Measurements from ENCODE around the gene TMEM132D.

TMEM132D gene

DNA sequence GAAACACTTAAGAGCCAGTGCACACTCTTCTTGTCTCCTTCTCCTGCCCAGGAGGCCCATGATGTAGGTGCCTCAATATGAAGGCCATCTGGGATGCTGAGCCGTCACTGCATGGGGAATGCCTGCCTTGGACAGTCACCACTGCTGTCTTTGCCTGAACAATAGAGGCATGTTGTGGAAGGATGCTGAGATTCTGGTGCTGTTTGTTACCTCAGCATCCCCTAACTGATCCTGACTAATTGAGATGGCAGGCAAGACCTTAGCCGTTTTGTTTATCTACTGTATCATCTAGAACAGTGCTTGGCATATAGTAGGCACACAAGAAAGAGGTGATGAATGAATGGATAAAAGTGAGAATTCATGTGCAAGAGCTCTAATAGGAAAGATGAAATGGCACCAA lies 797.1 kb downstream of the TMEM132D start:
- H3K4me1 ChIP-seq (ENCODE audit: control insufficient read depth in 1 of 2, insufficient read depth in 2 of 2, low read length in 2 of 2): no peaks in the 10 kb centered on the region
- no peak overlapping the region for H3K4me3 ChIP-seq (ENCODE audit: low read depth in 1 of 2, low read length in 2 of 2)
- no peaks in the 10 kb centered on the region for H3K36me3 ChIP-seq (ENCODE audit: control insufficient read depth in 1 of 2, insufficient read depth in 2 of 2, low read length in 2 of 2)

DNA sequence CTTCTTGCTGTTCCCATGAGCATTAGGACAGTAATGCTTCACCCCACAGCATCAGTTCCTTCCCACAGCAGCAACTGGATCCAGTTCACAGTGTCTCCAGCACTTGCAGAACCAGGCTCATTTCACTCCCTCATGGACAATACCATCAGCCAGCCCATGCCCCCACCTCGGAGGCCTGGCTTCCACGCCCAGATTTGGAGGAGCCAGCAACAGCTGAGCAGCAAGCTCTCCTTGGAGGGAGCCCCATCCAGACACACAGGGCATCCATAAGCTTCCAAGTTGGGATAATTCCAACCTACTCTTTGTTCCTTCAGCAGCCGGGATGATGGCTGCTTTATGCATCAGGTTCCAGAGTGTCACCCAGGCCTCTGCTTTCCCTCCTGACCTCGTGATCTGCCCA lies 800.6 kb downstream of the TMEM132D start:
- Histone ChIP-seq H3K4me1 (ENCODE audit: control insufficient read depth in 1 of 2, insufficient read depth in 2 of 2, low read length in 2 of 2) (no peaks in the 10 kb centered on the region), H3K9ac (ENCODE audit: low read depth in 1 of 2, low read length in 2 of 2) (no peak overlapping the region), H3K36me3 (ENCODE audit: control insufficient read depth in 1 of 2, insufficient read depth in 2 of 2, low read length in 2 of 2) (no peaks in the 10 kb centered on the region), H3K27ac (ENCODE audit: low read depth, low read length) (no peak overlapping the region), H3K9me3 (ENCODE audit: control insufficient read depth in 1 of 2, low read length in 2 of 2) (peaks cover 4 to 9% of the 10 kb centered on the region in 2 donors), H3K27me3 (ENCODE audit: control insufficient read depth in 1 of 2, insufficient read depth in 2 of 2, low read length in 2 of 2) (no peaks in the 10 kb centered on the region), H3K4me3 (ENCODE audit: low read depth in 1 of 2, low read length in 2 of 2) (no peak overlapping the region)

More for the DNA sequence above, 797.1 kb downstream of the TMEM132D start:
- H3K9me3 ChIP-seq (ENCODE audit: control insufficient read depth in 1 of 2, low read length in 2 of 2): peaks cover 0 to 9% of the 10 kb centered on the region in 2 donors
- no peaks in the 10 kb centered on the region for H3K27me3 ChIP-seq (ENCODE audit: control insufficient read depth in 1 of 2, insufficient read depth in 2 of 2, low read length in 2 of 2)
- no peak overlapping the region for H3K27ac ChIP-seq (ENCODE audit: low read depth, low read length)
- no peak overlapping the region for H3K9ac ChIP-seq (ENCODE audit: low read depth in 1 of 2, low read length in 2 of 2)

DNA sequence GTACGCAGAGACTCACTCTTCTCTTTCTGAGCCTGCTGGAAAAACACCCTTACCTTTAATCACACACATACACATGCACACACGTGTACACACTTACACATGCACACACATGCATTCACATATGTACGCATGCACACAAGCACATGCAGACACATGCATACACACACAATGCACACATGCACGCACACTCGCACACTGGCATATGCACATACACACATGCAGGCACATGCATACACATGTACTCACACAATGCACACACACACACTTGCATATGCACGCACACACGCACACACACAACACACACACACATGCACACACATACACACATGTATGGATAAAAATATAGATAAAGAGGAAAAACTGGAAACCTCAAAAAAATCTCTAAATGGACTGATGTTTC lies 801.6 kb downstream of the TMEM132D start:
- H3K27ac ChIP-seq (ENCODE audit: low read depth, low read length): no peak overlapping the region
- H3K4me1 ChIP-seq (ENCODE audit: control insufficient read depth in 1 of 2, insufficient read depth in 2 of 2, low read length in 2 of 2): no peaks in the 10 kb centered on the region
- H3K27me3 ChIP-seq (ENCODE audit: control insufficient read depth in 1 of 2, insufficient read depth in 2 of 2, low read length in 2 of 2): no peaks in the 10 kb centered on the region
- peaks cover 4 to 9% of the 10 kb centered on the region in 2 donors for H3K9me3 ChIP-seq (ENCODE audit: control insufficient read depth in 1 of 2, low read length in 2 of 2)
- H3K4me3 ChIP-seq (ENCODE audit: low read depth in 1 of 2, low read length in 2 of 2): no peak overlapping the region
- H3K36me3 ChIP-seq (ENCODE audit: control insufficient read depth in 1 of 2, insufficient read depth in 2 of 2, low read length in 2 of 2): no peaks in the 10 kb centered on the region
- H3K9ac ChIP-seq (ENCODE audit: low read depth in 1 of 2, low read length in 2 of 2): no peak overlapping the region

DNA sequence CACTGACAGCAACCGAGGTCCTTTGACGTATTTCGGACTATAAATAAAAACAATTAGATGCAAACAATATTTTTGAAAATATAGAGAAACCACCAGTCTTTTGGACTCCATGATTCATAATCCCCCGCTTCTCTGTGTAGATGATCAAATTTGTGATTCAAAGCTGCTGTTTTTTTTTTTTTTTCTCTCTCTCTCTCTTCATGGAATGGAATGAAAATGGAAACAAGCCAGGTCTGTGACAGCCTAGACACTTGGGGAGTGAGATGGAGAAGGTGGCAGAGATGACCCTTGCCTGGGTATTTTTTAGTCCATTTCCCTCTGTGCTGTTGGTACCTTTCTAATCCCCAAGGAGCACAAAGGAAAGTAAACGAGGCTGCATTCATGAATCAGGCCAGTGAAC lies 802.0 kb downstream of the TMEM132D start:
- Histone ChIP-seq H3K27ac (ENCODE audit: low read depth, low read length) (no peak overlapping the region), H3K9me3 (ENCODE audit: control insufficient read depth in 1 of 2, low read length in 2 of 2) (peaks cover 4 to 8% of the 10 kb centered on the region in 2 donors), H3K27me3 (ENCODE audit: control insufficient read depth in 1 of 2, insufficient read depth in 2 of 2, low read length in 2 of 2) (no peaks in the 10 kb centered on the region), H3K9ac (ENCODE audit: low read depth in 1 of 2, low read length in 2 of 2) (no peak overlapping the region), H3K4me1 (ENCODE audit: control insufficient read depth in 1 of 2, insufficient read depth in 2 of 2, low read length in 2 of 2) (no peaks in the 10 kb centered on the region), H3K36me3 (ENCODE audit: control insufficient read depth in 1 of 2, insufficient read depth in 2 of 2, low read length in 2 of 2) (no peaks in the 10 kb centered on the region), H3K4me3 (ENCODE audit: low read depth in 1 of 2, low read length in 2 of 2) (no peak overlapping the region)

DNA sequence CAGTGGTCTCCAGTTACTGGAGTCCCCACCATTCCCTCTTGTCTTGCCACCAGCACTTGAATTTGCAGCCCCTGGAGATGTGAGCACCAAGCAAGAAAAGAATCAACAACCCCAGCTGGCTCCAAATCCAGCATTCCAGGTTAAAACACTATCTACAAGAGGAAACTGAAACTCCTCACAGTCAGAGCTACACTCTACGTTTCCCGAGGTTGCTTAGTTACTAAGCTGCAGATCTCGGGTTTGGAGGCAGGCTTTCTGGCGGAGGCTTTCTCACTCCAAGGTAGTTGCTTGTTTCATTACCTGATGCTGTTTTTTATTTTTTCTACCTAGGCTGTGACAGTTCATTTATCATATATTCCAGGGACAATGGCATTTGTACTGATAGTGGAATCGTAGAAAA lies 802.4 kb downstream of the TMEM132D start:
- peaks cover 4% of the 10 kb centered on the region in 2 donors for H3K9me3 ChIP-seq (ENCODE audit: control insufficient read depth in 1 of 2, low read length in 2 of 2)
- H3K9ac ChIP-seq (ENCODE audit: low read depth in 1 of 2, low read length in 2 of 2): no peak overlapping the region
- H3K36me3 ChIP-seq (ENCODE audit: control insufficient read depth in 1 of 2, insufficient read depth in 2 of 2, low read length in 2 of 2): no peaks in the 10 kb centered on the region
- H3K27ac ChIP-seq (ENCODE audit: low read depth, low read length): no peak overlapping the region
- H3K4me3 ChIP-seq (ENCODE audit: low read depth in 1 of 2, low read length in 2 of 2): no peak overlapping the region
- no peaks in the 10 kb centered on the region for H3K4me1 ChIP-seq (ENCODE audit: control insufficient read depth in 1 of 2, insufficient read depth in 2 of 2, low read length in 2 of 2)
- H3K27me3 ChIP-seq (ENCODE audit: control insufficient read depth in 1 of 2, insufficient read depth in 2 of 2, low read length in 2 of 2): no peaks in the 10 kb centered on the region

DNA sequence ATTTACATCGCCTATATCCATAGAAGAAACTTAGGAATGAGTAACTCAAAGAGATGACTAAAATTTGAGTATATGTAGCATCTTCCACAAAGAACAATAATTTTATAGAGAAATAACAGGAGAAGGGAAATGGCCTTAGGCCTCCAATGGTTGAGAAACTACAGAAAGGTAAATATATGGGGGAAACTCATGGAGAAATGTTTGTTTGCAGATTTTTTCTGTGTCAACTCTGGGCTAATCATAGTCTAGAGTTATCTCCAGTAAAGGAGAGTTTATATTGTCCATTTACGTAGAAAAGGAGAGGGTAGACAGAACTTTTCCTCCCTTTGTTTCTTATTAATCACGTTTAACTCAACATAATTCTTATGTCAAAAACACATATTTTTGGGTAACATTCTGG lies 806.4 kb downstream of the TMEM132D start:
- H3K36me3 ChIP-seq (ENCODE audit: control insufficient read depth in 1 of 2, insufficient read depth in 2 of 2, low read length in 2 of 2): no peaks in the 10 kb centered on the region
- no peaks in the 10 kb centered on the region for H3K4me1 ChIP-seq (ENCODE audit: control insufficient read depth in 1 of 2, insufficient read depth in 2 of 2, low read length in 2 of 2)
- H3K9me3 ChIP-seq (ENCODE audit: control insufficient read depth in 1 of 2, low read length in 2 of 2): peaks cover 3 to 4% of the 10 kb centered on the region in 2 donors
- no peaks in the 10 kb centered on the region for H3K27me3 ChIP-seq (ENCODE audit: control insufficient read depth in 1 of 2, insufficient read depth in 2 of 2, low read length in 2 of 2)
- H3K27ac ChIP-seq (ENCODE audit: low read depth, low read length): no peak overlapping the region
- no peak overlapping the region for H3K9ac ChIP-seq (ENCODE audit: low read depth in 1 of 2, low read length in 2 of 2)
- H3K4me3 ChIP-seq (ENCODE audit: low read depth in 1 of 2, low read length in 2 of 2): no peak overlapping the region

DNA sequence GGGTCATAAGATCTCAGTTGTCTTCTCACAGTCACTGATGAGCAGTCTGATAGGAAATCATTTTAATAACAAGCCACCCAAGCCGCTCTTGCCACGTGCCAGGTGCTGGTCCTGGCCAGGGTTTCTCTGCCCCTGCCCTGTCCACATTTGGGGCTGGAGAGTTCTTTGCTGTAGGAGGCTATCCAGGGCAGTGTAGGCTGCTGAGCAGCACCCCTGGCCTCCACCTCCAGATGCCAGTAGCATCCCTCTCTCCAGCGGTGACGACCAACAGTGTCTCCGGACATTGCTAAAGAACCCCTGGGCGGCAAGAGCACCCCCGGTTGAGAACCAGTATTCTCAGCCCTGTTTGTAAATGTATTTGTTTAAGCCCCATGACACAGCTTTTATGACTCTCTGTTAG lies 806.9 kb downstream of the TMEM132D start:
- H3K9ac ChIP-seq (ENCODE audit: low read depth in 1 of 2, low read length in 2 of 2): no peak overlapping the region
- H3K9me3 ChIP-seq (ENCODE audit: control insufficient read depth in 1 of 2, low read length in 2 of 2): peaks cover 0 to 4% of the 10 kb centered on the region in 2 donors
- no peak overlapping the region for H3K27ac ChIP-seq (ENCODE audit: low read depth, low read length)
- H3K27me3 ChIP-seq (ENCODE audit: control insufficient read depth in 1 of 2, insufficient read depth in 2 of 2, low read length in 2 of 2): no peaks in the 10 kb centered on the region
- no peak overlapping the region for H3K4me3 ChIP-seq (ENCODE audit: low read depth in 1 of 2, low read length in 2 of 2)
- no peaks in the 10 kb centered on the region for H3K36me3 ChIP-seq (ENCODE audit: control insufficient read depth in 1 of 2, insufficient read depth in 2 of 2, low read length in 2 of 2)
- H3K4me1 ChIP-seq (ENCODE audit: control insufficient read depth in 1 of 2, insufficient read depth in 2 of 2, low read length in 2 of 2): no peaks in the 10 kb centered on the region

DNA sequence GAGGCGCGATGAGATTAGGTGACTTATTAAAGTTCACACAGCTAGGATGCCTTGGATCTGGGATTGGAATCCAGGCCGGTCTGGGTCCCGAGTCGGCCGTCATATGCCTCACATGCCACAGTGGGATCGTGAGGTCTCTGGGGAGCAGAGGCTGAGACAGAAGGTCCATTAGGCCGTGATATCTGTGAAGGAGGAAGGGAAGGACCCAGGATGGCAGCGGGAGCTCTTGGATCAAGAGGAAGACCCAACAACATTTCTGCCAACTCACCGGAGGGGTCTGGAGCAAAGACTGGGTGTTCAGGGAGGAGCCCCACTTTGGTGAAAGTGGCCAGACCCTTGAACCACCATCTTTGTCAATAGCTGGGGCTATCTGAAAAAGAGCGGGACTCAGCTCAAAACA lies 807.6 kb downstream of the TMEM132D start:
- H3K36me3 ChIP-seq (ENCODE audit: control insufficient read depth in 1 of 2, insufficient read depth in 2 of 2, low read length in 2 of 2): no peaks in the 10 kb centered on the region
- no peak overlapping the region for H3K4me3 ChIP-seq (ENCODE audit: low read depth in 1 of 2, low read length in 2 of 2)
- no peak overlapping the region for H3K27ac ChIP-seq (ENCODE audit: low read depth, low read length)
- H3K9ac ChIP-seq (ENCODE audit: low read depth in 1 of 2, low read length in 2 of 2): no peak overlapping the region
- H3K9me3 ChIP-seq (ENCODE audit: control insufficient read depth in 1 of 2, low read length in 2 of 2): peaks cover 0 to 4% of the 10 kb centered on the region in 2 donors
- no peaks in the 10 kb centered on the region for H3K27me3 ChIP-seq (ENCODE audit: control insufficient read depth in 1 of 2, insufficient read depth in 2 of 2, low read length in 2 of 2)
- no peaks in the 10 kb centered on the region for H3K4me1 ChIP-seq (ENCODE audit: control insufficient read depth in 1 of 2, insufficient read depth in 2 of 2, low read length in 2 of 2)

DNA sequence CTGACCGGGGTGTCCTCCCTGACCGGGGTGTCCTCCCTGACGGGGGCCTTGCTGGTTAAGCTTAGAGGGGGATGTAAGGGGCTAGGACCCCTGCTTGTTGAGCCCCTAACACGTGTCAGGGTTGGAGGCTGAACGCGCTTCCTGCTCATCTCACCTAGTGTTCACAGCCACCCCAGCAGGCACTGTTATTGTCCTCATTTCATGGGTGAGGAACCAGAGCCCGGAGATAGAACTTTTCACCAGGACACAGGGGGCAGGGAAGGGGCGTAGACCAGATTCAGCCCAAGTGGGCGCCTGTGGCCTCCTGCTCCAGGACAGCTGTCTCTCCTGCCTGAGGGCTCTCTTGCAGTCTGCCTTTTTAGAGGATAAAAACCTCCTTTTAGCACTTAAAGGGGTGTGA lies 814.2 kb downstream of the TMEM132D start:
- Histone ChIP-seq H3K9me3 (ENCODE audit: control insufficient read depth in 1 of 2, low read length in 2 of 2) (no peaks in the 10 kb centered on the region), H3K4me3 (ENCODE audit: low read depth in 1 of 2, low read length in 2 of 2) (no peak overlapping the region), H3K36me3 (ENCODE audit: control insufficient read depth in 1 of 2, insufficient read depth in 2 of 2, low read length in 2 of 2) (no peaks in the 10 kb centered on the region), H3K27ac (ENCODE audit: low read depth, low read length) (no peak overlapping the region), H3K9ac (ENCODE audit: low read depth in 1 of 2, low read length in 2 of 2) (no peak overlapping the region), H3K4me1 (ENCODE audit: control insufficient read depth in 1 of 2, insufficient read depth in 2 of 2, low read length in 2 of 2) (no peaks in the 10 kb centered on the region), H3K27me3 (ENCODE audit: control insufficient read depth in 1 of 2, insufficient read depth in 2 of 2, low read length in 2 of 2) (no peaks in the 10 kb centered on the region)

DNA sequence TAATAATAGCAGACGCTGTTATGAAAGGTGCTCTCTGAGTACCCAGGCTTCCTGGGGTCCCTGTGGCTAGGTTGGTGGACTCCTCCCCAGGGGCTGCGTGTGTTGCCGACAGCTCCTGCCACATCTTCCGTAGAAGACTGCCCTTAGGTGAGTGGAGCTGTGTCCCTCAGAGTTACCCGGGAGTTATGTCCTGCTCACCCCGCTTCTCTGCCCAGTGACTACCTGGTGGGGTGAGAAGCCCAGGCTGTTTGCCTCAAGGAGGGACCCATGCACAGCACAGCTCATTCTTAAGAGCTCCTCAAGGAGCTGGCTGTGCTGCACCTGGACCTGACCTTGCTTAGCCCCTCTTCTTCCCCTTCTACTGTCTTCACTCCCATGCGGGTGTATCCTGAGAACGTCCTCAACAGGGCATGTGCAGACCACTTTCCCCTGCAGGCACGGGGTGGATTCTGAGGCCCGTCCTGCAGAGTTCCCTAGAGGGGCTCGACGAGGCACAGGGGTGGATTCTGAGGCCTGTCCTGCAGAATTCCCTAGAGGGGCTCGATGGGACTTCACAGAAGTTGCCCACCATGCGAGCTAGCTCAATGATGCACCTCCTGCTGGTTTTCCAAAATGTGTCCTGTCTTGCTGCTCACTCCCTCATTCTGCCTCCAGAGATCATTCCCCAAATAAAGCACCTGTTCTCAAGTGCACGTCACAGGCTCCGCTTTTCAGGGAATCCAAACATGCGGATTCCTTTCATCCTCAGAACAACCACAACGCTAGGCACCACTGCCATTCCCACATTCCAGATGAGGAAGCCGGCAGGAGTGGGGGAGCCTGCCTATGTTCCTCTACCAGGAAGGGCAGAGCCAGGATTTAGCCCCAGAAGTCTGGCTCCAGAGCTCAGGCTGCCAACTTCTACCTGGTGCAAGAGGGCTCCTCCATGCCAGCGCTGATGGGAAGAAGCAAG lies 818.7 kb downstream of the TMEM132D start:
- no peak overlapping the region for H3K27ac ChIP-seq (ENCODE audit: low read depth, low read length)
- no peaks in the 10 kb centered on the region for H3K36me3 ChIP-seq (ENCODE audit: control insufficient read depth in 1 of 2, insufficient read depth in 2 of 2, low read length in 2 of 2)
- H3K27me3 ChIP-seq (ENCODE audit: control insufficient read depth in 1 of 2, insufficient read depth in 2 of 2, low read length in 2 of 2): no peaks in the 10 kb centered on the region
- H3K4me1 ChIP-seq (ENCODE audit: control insufficient read depth in 1 of 2, insufficient read depth in 2 of 2, low read length in 2 of 2): no peaks in the 10 kb centered on the region
- no peak overlapping the region for H3K4me3 ChIP-seq (ENCODE audit: low read depth in 1 of 2, low read length in 2 of 2)
- H3K9me3 ChIP-seq (ENCODE audit: control insufficient read depth in 1 of 2, low read length in 2 of 2): no peaks in the 10 kb centered on the region
- H3K9ac ChIP-seq (ENCODE audit: low read depth in 1 of 2, low read length in 2 of 2): no peak overlapping the region
